ENCODE data around the gene UCK1.

The UCK1 gene

DNA sequence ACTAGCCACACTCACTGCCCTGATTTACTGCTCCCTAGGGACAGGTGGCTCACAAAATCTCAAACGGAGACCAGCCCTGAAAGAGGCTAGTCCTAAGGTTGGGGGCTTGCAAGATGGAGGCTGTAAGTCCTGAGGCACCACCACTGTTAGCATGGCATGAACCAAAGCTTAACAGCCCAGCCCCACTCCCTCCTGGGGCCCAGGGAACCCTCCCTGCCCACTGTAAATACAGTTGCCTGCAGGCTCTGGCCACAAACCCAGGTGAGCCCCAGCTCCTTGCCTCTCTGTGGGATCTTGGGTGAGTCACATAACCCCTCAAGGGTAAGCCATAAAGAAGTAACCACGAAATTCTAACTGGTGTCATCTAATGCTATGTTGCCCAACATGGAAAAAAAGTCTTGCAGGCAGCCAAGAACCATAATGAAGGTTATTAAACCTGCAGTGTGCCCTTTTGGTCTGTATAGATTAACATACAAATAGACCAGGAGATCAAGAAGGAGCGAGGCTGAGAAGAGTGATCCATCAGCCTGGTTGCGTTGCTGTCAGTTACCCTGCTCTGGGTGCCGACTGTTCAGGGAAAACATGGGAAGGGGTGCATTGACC is 30.0 kb downstream of the UCK1 start:
- no peak for FAIRE-seq
- no peak for DNase-seq (ENCODE audit: insufficient read length, low spot score)

DNA sequence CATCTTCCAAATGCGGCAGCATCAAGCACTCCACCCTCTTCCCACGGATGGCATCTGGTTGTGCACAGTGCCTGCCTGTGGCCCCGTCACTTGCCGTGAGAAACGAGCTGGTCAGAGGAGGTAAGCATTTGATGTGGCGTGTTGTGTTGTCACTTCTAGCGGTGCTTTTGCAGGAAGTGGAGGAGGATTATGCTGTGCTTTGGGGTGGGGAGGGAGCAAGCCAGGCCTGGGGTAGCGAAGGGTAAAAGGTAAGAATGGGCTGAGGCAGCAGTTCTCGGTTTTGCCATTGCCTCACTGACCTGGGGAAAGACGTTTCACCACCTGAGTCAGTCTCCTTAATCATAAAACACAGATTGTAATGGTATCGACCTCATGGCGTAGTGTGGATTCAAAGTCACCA is 30.7 kb downstream of the UCK1 start:
- DNase-seq (ENCODE audit: insufficient read length, low spot score) (no peak), FAIRE-seq (no peak)

DNA sequence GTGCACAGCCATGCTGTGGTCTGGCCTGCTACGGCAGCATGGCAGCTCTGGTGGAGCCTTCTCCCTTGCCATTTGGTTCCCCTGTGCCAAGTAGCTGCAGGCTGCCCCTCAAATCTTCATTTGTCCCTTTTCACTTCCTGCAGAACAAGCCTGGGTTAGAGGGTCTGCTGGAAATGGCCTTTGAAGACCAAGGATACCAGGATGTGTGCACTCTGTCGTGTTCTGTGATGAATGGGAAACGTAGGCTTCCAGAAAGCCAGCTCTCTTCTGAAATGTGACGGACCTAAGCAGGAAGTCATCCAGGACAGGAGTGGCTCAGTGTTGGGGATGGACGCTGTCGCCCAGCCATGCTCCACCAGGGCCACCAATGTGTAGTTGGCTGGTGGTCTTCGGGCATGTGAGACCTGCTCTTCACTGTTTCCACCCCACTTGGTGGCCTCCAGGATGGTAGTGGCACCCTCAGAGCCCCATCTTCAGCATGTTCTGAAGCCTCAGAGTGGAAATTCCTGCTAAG is 31.8 kb downstream of the UCK1 start:
- DNase-seq (ENCODE audit: insufficient read length, low spot score) (no peak), FAIRE-seq (no peak)

DNA sequence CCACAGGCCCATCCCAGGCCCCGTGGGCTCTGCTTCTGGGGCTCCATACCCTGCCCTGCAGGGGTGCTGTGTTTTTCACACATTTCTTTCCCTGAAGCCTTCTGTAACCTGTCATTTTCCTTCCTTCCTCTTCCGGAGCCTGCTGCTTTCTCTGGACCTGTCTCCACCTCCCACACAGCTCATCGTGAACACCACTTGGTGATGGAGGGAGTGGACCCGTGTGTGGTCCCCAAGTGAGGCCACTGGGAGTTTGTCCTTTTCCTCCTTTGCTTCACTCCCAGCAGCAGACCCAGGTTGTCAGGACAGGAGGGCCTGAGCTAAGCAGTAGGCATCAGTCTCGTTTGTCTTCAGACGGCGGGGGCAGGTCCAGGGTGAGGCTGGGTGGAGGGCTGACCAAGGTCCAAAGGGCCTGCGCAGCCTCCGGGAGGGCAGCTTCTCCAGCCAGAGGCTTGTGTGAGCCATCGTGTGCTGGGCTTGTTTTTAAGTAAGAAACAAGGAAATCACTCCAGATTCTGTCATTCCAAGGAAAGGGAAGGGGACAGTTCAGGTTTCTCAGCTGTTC is 34.1 kb downstream of the UCK1 start:
- no peak for FAIRE-seq
- DNase-seq (ENCODE audit: insufficient read length, low spot score), result no peak

DNA sequence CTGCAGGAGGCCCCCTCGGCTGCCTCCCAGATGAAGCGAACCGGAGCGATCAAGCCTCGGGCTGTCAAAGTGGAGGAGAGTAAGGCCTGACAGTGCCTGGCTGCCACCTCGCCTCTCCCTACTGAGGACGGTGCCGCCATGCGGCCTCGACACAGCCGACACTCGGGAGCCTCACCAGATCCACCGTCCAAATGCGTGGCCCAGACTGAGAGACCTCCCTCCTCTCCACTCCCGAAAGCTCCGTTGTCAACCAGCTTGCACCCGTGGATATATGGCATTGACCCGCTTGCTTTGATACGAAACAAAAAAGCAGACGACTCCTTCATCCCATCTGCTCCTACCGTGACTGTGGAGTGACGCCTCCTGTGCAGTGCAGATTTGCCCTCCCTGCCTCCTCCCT is 35.3 kb downstream of the UCK1 start:
- FAIRE-seq (no peak), DNase-seq (ENCODE audit: insufficient read length, low spot score) (no peak)

DNA sequence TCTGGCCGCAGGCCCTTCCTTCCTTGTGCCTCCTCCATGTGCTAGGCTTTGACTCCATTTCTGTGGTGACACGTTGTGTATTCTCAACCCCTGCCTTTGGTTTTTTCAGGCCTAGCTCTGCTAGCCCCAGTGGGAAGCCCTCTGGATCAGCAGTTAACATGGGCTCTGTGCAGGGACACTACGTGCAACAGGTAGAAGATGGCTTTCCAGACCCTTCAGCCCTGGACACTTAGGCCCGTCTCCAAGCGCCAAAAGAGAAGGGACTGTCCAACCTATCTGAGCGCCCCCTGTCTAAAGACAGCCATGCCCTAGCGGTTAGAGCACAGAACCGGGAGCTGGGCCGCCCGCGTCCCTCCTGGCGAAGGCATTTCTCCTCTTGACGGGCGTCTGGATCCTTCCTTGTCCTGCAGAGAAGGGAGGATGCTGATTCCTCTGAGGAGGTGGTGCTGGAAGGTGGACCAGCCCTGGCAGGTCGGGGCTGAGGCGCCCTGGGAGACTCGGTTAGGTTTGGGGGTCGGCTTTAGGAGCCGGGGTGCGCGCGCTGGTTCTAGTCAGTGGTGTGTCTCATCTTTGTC is 36.7 kb downstream of the UCK1 start:
- DNase-seq (ENCODE audit: insufficient read length, low spot score) (no peak), FAIRE-seq (no peak)

DNA sequence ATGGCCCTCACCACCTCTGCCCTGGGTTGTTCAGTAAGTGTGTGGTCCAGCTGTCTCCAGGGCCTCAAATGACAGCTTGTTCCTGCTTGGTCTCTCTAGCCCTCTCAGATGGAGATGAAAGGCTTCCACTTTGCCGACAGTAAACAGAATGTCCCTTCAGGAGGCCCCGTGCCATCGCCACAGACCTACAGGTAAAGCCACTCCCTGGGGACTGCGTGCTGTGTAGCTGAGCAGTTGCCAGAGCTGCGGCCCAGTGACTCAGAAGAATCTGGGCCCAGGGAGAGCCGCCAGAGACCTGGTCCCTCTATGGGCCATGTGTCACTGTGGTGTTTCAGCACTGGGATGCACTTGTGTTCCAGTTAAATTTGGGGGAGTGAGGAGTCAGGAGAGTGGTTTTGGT is 39.0 kb downstream of the UCK1 start:
- DNase-seq (ENCODE audit: insufficient read length, low spot score) (no peak), FAIRE-seq (no peak)

DNA sequence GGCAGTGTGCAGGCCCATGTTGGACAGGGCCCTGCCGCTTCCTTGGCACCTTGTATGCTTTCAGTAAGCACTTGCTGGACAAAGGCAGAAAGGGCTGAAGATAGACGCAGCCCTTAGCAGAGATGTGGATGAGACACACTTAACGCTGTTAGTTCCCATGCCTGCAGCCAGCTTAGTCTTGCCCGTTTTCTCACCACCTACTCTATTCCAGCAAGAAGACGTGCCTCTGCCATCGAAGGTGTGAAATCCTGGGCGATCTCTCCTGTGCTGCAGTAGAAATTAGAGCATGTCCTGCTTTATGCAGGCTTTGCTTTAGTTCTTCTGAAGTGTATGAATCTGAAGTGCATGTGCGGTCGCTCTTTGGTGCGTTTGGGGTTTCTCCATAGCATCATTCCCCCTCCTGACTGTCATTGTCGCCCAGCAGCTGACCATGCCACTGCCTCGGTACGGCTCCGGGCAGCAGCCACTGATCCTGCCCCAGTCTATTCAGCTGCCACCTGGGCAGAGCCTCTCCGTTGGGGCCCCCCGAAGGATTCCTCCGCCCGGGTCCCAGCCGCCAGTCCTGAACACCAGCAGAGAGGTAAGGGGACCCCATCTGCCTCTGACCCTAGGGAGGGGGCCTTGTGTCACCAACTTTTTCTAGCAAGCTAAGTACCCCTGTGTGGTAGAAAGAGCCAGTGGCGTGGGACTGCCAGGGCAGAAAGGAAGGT is 39.9 kb downstream of the UCK1 start:
- DNase-seq (ENCODE audit: insufficient read length, low spot score), result no peak
- FAIRE-seq, result no peak

DNA sequence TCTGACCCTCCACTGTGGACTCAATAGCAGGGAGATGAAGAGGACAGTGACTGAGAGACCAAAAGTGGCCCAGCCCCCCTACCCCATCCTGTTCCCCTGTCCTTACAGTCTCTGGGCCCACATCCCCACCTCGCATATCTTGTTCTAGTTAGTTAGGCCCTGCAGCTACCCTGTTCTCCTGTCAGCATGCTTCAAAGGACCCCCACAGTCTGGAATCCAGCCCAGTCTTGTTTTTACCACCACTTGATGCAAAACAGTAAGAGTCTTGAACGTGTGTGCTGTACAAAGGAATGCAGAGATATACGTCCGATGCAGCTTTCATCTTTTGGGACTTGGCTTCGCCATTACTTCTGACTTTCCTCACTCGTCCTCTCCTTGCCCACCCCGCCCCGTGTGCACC is 40.5 kb downstream of the UCK1 start:
- FAIRE-seq (no peak), DNase-seq (ENCODE audit: insufficient read length, low spot score) (no peak)

DNA sequence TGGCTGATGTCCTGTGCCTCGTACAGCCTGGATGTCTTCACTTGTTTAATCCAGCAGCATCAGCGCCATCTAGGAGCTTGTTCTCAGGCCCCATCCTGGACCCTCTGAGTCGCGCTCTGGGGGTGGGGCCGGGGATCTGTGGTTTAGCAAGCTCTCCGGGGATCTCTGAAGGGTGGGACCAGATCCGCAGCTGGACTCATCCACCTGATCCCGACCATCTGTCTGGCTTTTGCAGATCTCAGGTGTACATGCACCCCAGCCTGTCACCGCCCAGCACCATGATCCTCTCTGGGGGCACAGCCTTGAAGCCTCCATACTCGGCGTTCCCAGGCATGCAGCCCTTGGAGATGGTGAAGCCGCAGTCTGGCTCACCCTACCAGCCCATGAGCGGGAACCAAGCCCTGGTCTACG is 43.4 kb downstream of the UCK1 start:
- FAIRE-seq, result no peak
- no peak for DNase-seq (ENCODE audit: insufficient read length, low spot score)

DNA sequence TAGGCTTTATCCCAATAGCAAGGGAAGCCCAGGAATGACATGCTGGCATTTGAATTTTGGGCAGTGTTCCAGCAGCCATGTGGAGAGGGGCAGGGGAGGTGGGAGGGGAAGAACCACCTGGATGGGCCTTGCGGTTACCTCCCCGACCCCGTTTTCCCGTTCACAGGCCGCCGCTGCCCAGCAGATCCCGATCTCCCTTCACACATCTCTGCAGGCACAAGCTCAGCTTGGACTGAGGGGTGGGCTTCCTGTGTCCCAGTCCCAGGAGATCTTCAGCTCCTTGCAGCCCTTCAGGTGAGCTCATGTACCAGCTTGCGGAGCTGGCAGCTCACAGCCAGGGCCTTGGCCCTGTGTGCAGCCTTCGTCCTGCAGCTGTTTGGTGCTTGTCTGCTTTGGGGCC is 44.1 kb downstream of the UCK1 start:
- no peak for DNase-seq (ENCODE audit: insufficient read length, low spot score)
- FAIRE-seq, result no peak

DNA sequence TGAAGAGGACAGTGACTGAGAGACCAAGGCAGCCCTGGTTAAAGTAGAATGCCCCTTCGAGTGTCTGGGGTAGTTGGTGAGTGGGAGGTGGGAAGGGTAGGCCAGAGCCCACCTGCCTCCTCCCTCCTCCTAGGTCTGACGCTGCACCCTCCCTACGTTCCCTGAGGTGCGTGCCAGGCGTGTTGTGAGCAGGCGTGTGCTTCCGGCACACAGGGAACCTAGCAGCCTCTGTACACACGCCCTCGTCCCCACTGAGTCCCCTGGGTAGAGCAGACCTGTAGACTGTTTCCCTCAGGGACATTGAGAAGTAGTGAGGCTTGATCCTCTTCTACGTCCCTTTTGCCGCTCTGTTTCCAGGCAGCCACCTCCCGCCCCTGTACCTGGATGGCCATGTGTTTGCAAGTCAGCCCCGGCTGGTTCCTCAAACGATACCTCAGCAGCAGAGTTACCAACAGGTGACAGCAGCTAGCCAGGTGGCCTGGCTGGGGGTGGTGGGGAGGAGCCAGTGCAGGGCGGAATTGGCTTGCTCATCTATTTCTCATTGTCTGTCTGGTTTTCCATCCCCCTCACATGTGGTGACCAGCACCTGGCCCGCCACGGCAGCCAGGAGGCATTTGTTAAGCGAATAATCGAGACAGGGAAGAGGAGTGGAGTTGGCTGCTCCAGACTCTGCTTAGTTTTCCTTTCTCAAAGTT is 45.2 kb downstream of the UCK1 start:
- peak; percentile 36 for FAIRE-seq
- DNase-seq (ENCODE audit: insufficient read length, low spot score), result no peak

DNA sequence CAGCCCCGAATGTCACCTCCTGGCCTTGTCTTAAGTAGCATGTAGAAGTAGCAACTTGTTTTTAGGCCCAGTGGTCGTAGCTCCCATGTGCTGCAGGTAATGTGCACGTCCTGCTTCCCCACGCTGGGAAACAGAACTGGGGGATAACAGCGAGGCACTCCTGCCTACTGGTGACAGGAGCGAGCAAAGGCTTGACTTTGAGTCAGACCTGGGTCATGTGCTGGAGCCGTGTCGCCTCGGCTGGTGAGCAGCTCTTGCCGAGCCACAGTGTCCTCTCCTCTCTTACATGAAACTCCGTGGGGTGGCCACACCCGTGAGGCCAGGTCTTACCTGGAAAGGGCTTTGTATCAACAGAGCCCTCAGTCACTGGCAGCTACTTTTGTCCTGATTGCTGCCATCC is 45.9 kb downstream of the UCK1 start:
- FAIRE-seq (no peak), DNase-seq (ENCODE audit: insufficient read length, low spot score) (no peak)

DNA sequence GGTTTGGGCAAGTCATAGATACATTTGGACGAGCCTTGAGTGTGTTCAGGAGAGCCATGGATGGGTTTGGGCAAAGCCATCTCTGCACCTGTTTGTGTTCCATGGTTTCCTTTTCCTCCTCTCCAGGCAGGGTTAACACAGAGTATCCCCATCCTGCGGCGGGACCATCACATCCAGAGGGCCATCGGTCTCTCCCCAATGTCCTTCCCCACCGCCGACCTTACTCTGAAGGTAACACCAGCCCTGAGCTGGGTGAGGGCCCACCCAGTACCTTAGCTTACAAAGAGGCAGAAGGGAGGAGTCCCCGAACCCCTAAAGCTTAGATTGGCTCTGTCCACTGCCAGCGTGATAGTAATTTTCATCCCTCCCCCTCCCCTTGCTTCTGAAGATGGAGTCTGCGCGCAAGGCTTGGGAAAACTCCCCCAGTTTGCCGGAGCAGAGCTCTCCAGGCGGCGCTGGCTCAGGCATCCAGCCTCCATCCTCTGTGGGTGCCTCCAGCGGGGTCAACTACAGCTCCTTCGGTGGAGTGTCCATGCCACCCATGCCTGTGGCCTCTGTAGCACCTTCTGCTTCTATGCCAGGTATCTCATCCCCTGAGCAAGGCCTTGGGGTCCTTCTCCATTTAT is 46.4 kb downstream of the UCK1 start:
- no peak for FAIRE-seq

DNA sequence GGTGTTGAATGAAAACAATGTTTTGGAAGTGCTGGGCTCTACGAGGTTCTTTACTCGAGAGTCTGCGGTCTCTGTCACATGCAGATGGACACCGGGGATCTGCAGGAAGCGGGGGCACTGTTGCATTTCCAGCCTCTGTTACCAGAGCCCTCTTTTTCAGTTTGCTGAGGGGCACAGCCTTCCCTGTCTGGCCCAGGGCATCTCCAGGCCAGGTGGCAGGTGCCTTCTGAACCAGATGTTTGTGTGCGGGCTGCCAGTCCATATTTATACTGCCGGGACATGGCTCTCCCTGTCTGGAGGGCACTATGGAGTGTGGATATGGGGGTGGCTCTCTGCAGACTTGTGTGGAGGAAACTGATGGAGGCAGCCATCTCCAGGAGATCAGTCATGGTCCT is 47.0 kb downstream of the UCK1 start:
- DNase-seq (ENCODE audit: insufficient read length, low spot score) (no peak), FAIRE-seq (no peak)

More for the DNA sequence above, 46.4 kb downstream of the UCK1 start:
- no peak for DNase-seq (ENCODE audit: insufficient read length, low spot score)

DNA sequence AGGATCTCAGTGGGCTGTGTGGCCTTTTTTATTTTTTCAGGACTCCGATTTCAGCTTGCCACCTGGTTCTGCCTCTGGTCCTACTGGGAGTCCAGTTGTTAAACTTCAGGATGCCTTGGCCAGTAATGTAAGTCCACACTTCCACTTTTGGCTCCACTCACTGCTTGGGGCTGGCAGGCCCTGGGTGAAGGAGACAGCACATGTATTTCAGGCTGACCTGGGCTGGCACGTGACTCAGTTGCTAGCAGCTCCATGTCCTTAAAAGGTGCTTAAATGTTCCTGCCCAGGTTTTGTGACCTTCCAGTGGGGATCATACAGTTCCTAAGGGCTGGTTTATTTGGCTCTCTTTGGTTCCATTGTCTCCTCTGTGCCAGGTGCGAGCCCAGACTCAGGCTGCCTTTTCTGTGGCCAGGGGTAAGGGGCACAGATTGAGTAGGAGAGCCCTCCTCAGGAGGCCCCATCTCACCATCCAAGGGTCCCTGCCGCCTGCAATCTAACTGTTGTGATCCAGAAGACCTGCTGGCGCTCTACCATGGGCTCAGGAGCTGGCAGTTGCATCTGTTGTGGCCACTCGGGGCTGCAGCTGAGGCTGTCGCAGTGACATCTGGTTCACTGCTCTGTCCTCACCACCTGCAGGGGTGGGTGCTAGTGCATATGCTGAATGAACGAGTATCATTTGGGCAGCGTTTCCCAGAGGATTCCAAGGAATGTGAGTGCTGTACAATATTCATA is 47.6 kb downstream of the UCK1 start:
- FAIRE-seq, result no peak
- no peak for DNase-seq (ENCODE audit: insufficient read length, low spot score)

DNA sequence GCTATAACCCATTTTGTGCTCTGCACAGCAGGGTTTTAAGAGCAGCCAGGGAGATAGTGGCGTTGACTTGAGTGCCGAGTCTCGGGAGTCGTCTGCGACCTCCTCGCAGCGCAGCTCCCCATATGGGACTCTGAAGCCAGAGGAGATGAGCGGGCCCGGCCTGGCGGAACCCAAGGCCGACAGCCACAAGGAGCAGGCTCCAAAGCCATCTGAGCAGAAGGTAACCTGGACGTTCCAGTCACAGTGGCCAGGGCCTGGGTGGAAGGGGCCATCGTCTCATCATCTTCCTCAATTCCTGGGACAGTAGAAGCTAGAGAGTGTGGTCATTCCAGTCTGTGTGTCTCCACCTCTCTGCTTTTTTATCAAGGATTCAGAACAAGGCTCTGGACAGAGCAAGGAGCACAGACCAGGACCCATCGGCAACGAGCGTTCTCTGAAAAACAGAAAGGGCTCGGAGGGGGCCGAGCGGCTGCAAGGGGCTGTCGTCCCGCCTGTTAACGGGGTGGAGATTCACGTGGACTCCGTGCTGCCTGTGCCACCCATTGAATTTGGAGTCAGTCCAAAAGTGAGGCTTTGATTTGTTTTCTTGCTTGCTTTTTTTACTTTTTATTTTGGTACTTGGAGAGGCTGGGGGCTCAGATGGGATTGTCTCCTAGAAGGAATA is 48.6 kb downstream of the UCK1 start:
- FAIRE-seq (no peak), DNase-seq (ENCODE audit: insufficient read length, low spot score) (no peak)

DNA sequence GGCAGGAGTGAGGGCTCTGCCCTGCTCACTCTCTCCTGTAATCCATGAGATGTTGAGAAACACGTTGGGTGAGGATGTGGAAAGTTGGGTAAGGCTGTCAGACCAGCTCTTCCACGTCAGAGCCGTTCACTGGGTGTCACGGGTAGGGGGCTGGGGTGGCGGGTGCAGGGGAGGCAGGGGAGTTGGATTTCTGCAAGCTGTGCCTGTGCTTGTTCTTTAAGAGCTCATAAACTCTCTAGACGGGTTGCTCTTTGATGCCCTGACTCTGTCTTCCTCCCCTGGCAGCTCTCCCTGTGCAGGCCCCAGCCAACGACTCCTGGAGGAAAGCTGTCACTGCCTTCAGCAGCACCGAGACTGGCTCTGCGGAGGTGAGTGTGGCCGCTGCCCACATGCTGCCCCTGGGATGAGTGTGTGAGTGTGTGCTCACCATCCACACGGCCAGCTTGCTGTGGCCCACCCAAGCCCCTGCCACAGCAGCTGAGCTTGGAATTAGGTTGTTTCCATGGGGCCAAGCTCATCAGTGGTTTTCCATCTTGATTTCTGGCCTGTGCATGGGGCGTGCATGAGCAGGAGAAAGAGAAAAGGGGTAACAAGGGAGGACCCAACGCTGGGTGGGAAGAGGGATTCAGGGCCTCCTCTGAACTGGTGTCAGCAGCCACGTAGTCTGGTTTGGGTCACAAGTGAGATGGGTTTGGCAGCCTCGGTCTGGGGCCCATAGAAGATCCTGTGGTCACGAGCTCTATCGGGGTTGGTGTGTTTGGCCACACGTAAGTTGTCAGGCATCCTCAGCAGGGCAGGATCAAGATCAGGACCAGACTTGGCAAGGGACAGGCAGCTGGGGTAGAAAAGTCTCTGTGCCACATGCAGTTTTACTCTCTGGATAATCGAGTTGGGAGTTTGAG is 49.4 kb downstream of the UCK1 start:
- DNase-seq (ENCODE audit: insufficient read length, low spot score) (no peak), FAIRE-seq (no peak)

DNA sequence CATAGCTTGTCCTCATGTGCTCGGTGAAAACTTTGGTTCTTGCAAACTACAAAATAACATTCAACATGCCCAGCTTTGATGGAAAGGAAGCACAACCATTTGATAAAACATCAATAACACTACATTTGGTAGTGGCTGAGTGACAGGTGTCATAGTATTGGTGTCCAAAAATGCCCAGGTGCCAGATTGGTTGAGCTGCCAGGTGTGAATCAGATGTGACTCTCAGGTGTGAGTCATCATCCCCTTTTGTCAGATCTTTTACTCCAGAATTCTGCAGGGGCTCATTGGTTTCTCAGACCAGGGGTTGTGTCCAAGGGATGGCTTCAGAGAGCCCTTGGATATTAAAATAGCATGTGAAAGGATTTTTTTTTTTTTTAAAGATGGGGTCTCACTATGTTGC is 50.8 kb downstream of the UCK1 start:
- no peak for FAIRE-seq
- DNase-seq (ENCODE audit: insufficient read length, low spot score), result no peak

All from HTR-8/SVneo (cell line).